GM18505 (cell line): ENCODE measurements around the gene SSRP1.
"Not testable (repeated sequence)": the region's sequence is repeated elsewhere in the genome, so short reads cannot be mapped to it uniquely, and the experiment has no call there.

Experiments
- ATAC-seq: cut with Tn5 transposase; IDR thresholded peaks from one replicate; pipeline ENCODE4 v1.9.1; 2021; ENCODE audit not compliant: unreplicated experiment
- POLR2A ChIP-seq: IDR thresholded peaks from 4 replicates; pipeline ENCODE4 v1.6.1; 2011; ENCODE audit warnings: borderline replicate concordance; ENCODE audit not compliant: insufficient read depth, insufficient read length; ENCODE audit errors: extremely low read depth

SSRP1 gene

GRCh38 chr11:57368106-57368844 lies 32.6 kb upstream of the SSRP1 start:
- TF ChIP-seq POLR2A = no peak
- ATAC-seq = no peak

DNA sequence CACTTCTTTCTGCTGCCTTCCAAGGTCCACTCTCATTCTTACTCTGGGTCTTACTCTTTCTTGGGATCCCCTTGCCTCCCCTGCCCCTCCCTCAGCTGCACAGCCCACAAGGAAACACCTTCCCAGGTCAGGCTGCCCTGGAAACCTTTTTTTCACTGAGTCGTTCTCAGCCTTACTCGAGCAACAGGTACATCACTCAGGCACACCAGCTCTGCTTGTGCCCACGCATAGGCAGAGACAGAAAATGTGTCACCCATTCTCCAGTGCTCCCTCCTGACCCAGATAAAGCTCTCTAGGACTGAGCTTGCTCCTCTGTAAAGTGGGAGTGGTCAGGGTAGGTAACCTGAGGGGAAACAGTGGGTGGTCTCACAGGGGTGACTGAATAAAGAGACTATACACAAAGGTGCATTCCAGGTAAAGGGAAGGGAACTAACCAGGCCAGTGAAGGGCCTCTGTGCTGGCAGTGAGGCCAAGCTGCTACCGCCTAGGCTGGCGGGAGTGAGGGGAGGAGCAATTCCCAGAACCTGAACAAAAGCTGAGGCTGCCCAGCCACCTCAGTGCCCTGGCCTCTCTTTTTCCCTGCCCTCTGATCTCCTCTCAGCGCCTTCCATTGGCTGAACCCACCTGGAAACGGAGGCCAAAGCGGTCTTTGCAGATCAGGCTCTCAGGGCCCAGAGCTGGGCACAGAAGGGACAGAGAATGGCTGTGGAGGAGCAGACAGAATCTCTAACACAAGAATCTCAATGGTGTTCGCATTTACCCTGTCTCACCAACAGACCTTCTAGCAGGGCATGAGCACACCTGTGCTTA lies 29.4 kb upstream of the SSRP1 start:
- TF ChIP-seq POLR2A = no peak
- no peak for ATAC-seq

GRCh38 chr11:57363131-57364080 lies 27.7 kb upstream of the SSRP1 start:
- no peak for ATAC-seq
- TF ChIP-seq POLR2A = no peak

GRCh38 chr11:57361926-57362325 lies 26.2 kb upstream of the SSRP1 start:
- no peak for ATAC-seq
- TF ChIP-seq POLR2A = no peak

GRCh38 chr11:57361420-57361819 lies 25.7 kb upstream of the SSRP1 start:
- not testable (repeated sequence) for ATAC-seq

- no peak for TF ChIP-seq POLR2A
- no peak for ATAC-seq
Measured at GRCh38 chr11:57360991-57361390, 25.3 kb upstream of the SSRP1 start.

DNA sequence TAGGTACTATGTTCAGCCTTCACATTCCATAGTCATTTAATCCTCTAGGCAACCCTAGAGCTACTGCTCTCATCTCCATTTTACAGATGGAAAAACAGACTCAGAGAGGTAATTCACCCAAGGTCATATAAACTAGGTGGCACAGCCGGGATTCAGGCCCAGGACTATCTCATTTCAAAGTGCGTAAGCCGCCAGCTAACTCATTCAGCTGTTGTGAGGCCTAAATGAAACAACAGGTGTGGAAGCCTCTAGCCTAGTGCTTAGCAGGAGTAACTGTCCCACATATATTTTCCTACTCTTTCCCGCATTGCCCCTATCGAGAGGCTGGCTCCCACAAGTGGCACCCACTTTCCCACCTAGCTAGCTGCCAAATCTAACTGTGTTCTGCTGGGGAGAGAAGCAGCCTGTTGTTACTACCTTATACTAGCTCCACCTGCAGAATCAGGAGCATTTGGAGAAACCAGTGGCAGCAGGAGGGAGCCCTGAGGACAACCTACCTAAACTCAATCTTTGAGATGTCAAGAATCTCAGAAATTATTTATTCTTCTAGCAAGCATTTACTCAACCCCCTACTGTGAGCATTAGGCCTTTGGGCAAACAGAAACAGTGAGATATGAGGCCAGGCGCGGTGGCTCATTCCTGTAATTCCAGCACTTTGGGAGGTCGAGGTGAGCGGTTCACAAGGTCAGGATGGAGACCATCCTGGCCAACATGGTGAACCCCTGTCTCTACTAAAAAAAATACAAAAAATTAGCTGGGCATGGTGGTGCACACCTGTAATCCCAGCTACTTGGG lies 24.4 kb upstream of the SSRP1 start:
- ATAC-seq = no peak
- no peak for TF ChIP-seq POLR2A

GRCh38 chr11:57359396-57359795 lies 23.7 kb upstream of the SSRP1 start:
- TF ChIP-seq POLR2A = no peak
- no peak for ATAC-seq

- ATAC-seq = no peak
- TF ChIP-seq POLR2A = no peak
Measured at GRCh38 chr11:57358991-57359390, 23.3 kb upstream of the SSRP1 start.

DNA sequence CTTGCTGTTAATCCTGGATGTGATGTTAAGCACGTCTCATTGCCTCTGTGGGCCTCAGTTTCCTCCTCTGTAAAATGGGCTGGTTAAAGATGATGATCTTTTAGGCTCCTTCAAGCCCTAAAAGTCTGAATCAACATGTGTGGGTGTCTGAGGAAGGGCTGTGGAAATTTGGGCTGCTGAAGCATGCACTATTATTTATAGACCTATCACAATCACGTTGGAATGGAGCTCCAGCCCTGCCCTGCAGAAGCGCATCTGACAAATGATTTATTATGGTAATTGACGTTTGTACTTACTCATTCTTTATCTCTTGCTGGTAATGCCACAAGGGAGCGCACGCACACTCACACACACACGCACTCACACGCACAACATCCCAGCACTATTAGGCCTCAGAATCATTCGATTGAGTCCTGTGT lies 22.9 kb upstream of the SSRP1 start:
- ATAC-seq = no peak
- TF ChIP-seq POLR2A = no peak

GRCh38 chr11:57357856-57358255 lies 22.2 kb upstream of the SSRP1 start:
- no peak for ATAC-seq
- no peak for TF ChIP-seq POLR2A

DNA sequence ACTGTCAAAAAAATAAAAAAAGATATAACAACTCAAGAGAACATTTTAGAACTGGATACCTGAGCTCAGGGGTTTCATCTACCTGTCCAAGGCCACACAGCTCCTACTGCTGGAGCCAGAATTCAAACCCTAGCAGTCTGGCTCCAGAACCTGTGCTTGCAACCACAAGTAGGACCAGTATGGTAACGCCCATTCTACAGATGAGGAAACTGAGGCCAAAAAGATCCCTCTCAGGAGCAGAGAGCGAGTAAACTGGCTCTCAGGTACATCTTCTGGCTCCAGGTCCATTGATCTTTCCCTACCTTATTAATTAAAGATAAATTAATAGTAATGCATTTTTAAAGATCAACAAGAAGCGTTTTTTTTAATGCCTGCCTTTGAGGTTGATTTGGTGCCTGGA lies 21.6 kb upstream of the SSRP1 start:
- no peak for TF ChIP-seq POLR2A
- no peak for ATAC-seq
